Measurements from ENCODE around the gene NUMA1. TPM values are rescaled to one million over a fixed set of nuclear protein-coding genes. Genes with fewer than 3 reads are reported as not detected.

The NUMA1 gene
- total RNA-seq, 1 donor from 2014 or later, result 149 TPM

- Mint-ChIP-seq H3K27me3 (no peaks in the 10 kb centered on the region), H3K9me3 (no peaks in the 10 kb centered on the region), H3K4me3 (no peak overlapping the region), H3K36me3 (ENCODE audit: low read depth) (peaks cover 52% of the 10 kb centered on the region), H3K27ac (peak overlapping the region; percentile 8), H3K4me1 (peaks cover 21% of the 10 kb centered on the region)
- intact Hi-C loops (cut with micrococcal nuclease), result no loop called here
- no peak for DNase-seq
These were observed 79.1 kb downstream of the NUMA1 start for GRCh38 chr11:72001285-72001684.

- Mint-ChIP-seq H3K9me3 (no peaks in the 10 kb centered on the region), H3K27me3 (no peaks in the 10 kb centered on the region), H3K27ac (no peak overlapping the region), H3K4me3 (no peak overlapping the region), H3K4me1 (peaks cover 21% of the 10 kb centered on the region), H3K36me3 (ENCODE audit: low read depth) (peaks cover 45% of the 10 kb centered on the region)
- no peak for DNase-seq
- intact Hi-C loops (cut with micrococcal nuclease), result no loop called here
These were observed 80.0 kb downstream of the NUMA1 start for GRCh38 chr11:72000202-72000867.

GRCh38 chr11:71999798-72000197, 80.5 kb downstream of the NUMA1 start:
- Mint-ChIP-seq H3K4me3 (peak overlapping the region; percentile 78), H3K9me3 (no peaks in the 10 kb centered on the region), H3K27ac (peak overlapping the region; percentile 92), H3K4me1 (peaks cover 21% of the 10 kb centered on the region), H3K36me3 (ENCODE audit: low read depth) (peaks cover 42% of the 10 kb centered on the region), H3K27me3 (no peaks in the 10 kb centered on the region)
- no peak for DNase-seq
- intact Hi-C loops (cut with micrococcal nuclease), result loop anchor here (1.0 kb wide), 1 partner anchor 22 kb away; no protein-coding TSS in a partner anchor

- Mint-ChIP-seq H3K27me3 (no peaks in the 10 kb centered on the region), H3K4me1 (peaks cover 21% of the 10 kb centered on the region), H3K36me3 (ENCODE audit: low read depth) (peaks cover 39% of the 10 kb centered on the region), H3K27ac (peak overlapping the region; percentile 92), H3K9me3 (no peaks in the 10 kb centered on the region), H3K4me3 (peak overlapping the region; percentile 78)
- DNase-seq, result no peak
- intact Hi-C loops (cut with micrococcal nuclease), result loop anchor here (1.0 kb wide), 1 partner anchor 22 kb away; no protein-coding TSS in a partner anchor
These were observed 81.0 kb downstream of the NUMA1 start for GRCh38 chr11:71999362-71999761.

GRCh38 chr11:71998649-71999310, 81.6 kb downstream of the NUMA1 start, which contains the start of gene IL18BP:
Gene IL18BP (plus strand): TSS chr11:71998909. CDS start chr11:71999985, 1,076 bp downstream.
- no peaks in the 10 kb centered on the region for H3K27me3 Mint-ChIP-seq
- peaks cover 34% of the 10 kb centered on the region for H3K36me3 Mint-ChIP-seq (ENCODE audit: low read depth)
- no peaks in the 10 kb centered on the region for H3K9me3 Mint-ChIP-seq
- peaks cover 21% of the 10 kb centered on the region for H3K4me1 Mint-ChIP-seq
- intact Hi-C loops (cut with micrococcal nuclease), result loop anchor here (1.0 kb wide), 1 partner anchor 21 kb away; no protein-coding TSS in a partner anchor
- peak within 1 kb of the TSS; percentile 92 for H3K27ac Mint-ChIP-seq
- peak within 1 kb of the TSS; percentile 78 for H3K4me3 Mint-ChIP-seq
- peak; percentile 82 for DNase-seq

- no peaks in the 10 kb centered on the region for H3K9me3 Mint-ChIP-seq
- H3K27me3 Mint-ChIP-seq, result no peaks in the 10 kb centered on the region
- intact Hi-C loops (cut with micrococcal nuclease), result no loop called here
- H3K27ac Mint-ChIP-seq, result peak overlapping the region; percentile 92
- H3K36me3 Mint-ChIP-seq (ENCODE audit: low read depth), result peaks cover 31% of the 10 kb centered on the region
- peak overlapping the region; percentile 78 for H3K4me3 Mint-ChIP-seq
- H3K4me1 Mint-ChIP-seq, result peaks cover 21% of the 10 kb centered on the region
- DNase-seq, result no peak
These were observed 82.3 kb downstream of the NUMA1 start for GRCh38 chr11:71998061-71998460.

- Mint-ChIP-seq H3K27ac (no peak overlapping the region), H3K36me3 (ENCODE audit: low read depth) (peaks cover 30% of the 10 kb centered on the region), H3K4me1 (peaks cover 22% of the 10 kb centered on the region), H3K4me3 (no peak overlapping the region), H3K27me3 (no peaks in the 10 kb centered on the region), H3K9me3 (no peaks in the 10 kb centered on the region)
- intact Hi-C loops (cut with micrococcal nuclease), result no loop called here
- DNase-seq, result no peak
These were observed 82.7 kb downstream of the NUMA1 start for GRCh38 chr11:71997594-71997993.

- no peak overlapping the region for H3K27ac Mint-ChIP-seq
- H3K9me3 Mint-ChIP-seq, result no peaks in the 10 kb centered on the region
- H3K4me3 Mint-ChIP-seq, result no peak overlapping the region
- DNase-seq, result no peak
- peaks cover 23% of the 10 kb centered on the region for H3K36me3 Mint-ChIP-seq (ENCODE audit: low read depth)
- peaks cover 23% of the 10 kb centered on the region for H3K4me1 Mint-ChIP-seq
- intact Hi-C loops (cut with micrococcal nuclease), result no loop called here
- no peaks in the 10 kb centered on the region for H3K27me3 Mint-ChIP-seq
These were observed 83.4 kb downstream of the NUMA1 start for GRCh38 chr11:71996946-71997345.

GRCh38 chr11:71996517-71996916, 83.8 kb downstream of the NUMA1 start:
- Mint-ChIP-seq H3K36me3 (ENCODE audit: low read depth) (peaks cover 20% of the 10 kb centered on the region), H3K4me3 (no peak overlapping the region), H3K27me3 (no peaks in the 10 kb centered on the region), H3K9me3 (no peaks in the 10 kb centered on the region), H3K4me1 (peaks cover 24% of the 10 kb centered on the region), H3K27ac (no peak overlapping the region)
- intact Hi-C loops (cut with micrococcal nuclease), result no loop called here
- no peak for DNase-seq

- H3K9me3 Mint-ChIP-seq, result no peaks in the 10 kb centered on the region
- H3K36me3 Mint-ChIP-seq (ENCODE audit: low read depth), result peaks cover 22% of the 10 kb centered on the region
- no peak overlapping the region for H3K27ac Mint-ChIP-seq
- intact Hi-C loops (cut with micrococcal nuclease), result no loop called here
- no peaks in the 10 kb centered on the region for H3K27me3 Mint-ChIP-seq
- H3K4me3 Mint-ChIP-seq, result no peak overlapping the region
- DNase-seq, result no peak
- H3K4me1 Mint-ChIP-seq, result peaks cover 26% of the 10 kb centered on the region
These were observed 84.5 kb downstream of the NUMA1 start for GRCh38 chr11:71995726-71996291.

GRCh38 chr11:71994786-71995185, 85.6 kb downstream of the NUMA1 start:
- peaks cover 24% of the 10 kb centered on the region for H3K36me3 Mint-ChIP-seq (ENCODE audit: low read depth)
- intact Hi-C loops (cut with micrococcal nuclease), result no loop called here
- DNase-seq, result no peak
- no peaks in the 10 kb centered on the region for H3K27me3 Mint-ChIP-seq
- no peak overlapping the region for H3K27ac Mint-ChIP-seq
- peaks cover 25% of the 10 kb centered on the region for H3K4me1 Mint-ChIP-seq
- no peaks in the 10 kb centered on the region for H3K9me3 Mint-ChIP-seq
- no peak overlapping the region for H3K4me3 Mint-ChIP-seq

- peaks cover 7% of the 10 kb centered on the region for H3K4me1 Mint-ChIP-seq
- intact Hi-C loops (cut with micrococcal nuclease), result no loop called here
- no peak for DNase-seq
- no peak overlapping the region for H3K27ac Mint-ChIP-seq
- H3K27me3 Mint-ChIP-seq, result no peaks in the 10 kb centered on the region
- H3K9me3 Mint-ChIP-seq, result no peaks in the 10 kb centered on the region
- H3K36me3 Mint-ChIP-seq (ENCODE audit: low read depth), result peaks cover 12% of the 10 kb centered on the region
- H3K4me3 Mint-ChIP-seq, result no peak overlapping the region
These were observed 88.1 kb downstream of the NUMA1 start for GRCh38 chr11:71992136-71992730.

GRCh38 chr11:71991494-71991893, 88.8 kb downstream of the NUMA1 start:
- Mint-ChIP-seq H3K36me3 (ENCODE audit: low read depth) (peaks cover 12% of the 10 kb centered on the region), H3K27me3 (no peaks in the 10 kb centered on the region), H3K4me1 (peaks cover 7% of the 10 kb centered on the region), H3K27ac (no peak overlapping the region), H3K9me3 (no peaks in the 10 kb centered on the region), H3K4me3 (no peak overlapping the region)
- DNase-seq, result no peak
- intact Hi-C loops (cut with micrococcal nuclease), result no loop called here

GRCh38 chr11:71990701-71991100, 89.6 kb downstream of the NUMA1 start:
- intact Hi-C loops (cut with micrococcal nuclease), result no loop called here
- H3K27ac Mint-ChIP-seq, result no peak overlapping the region
- no peaks in the 10 kb centered on the region for H3K27me3 Mint-ChIP-seq
- peaks cover 11% of the 10 kb centered on the region for H3K4me1 Mint-ChIP-seq
- peaks cover 16% of the 10 kb centered on the region for H3K36me3 Mint-ChIP-seq (ENCODE audit: low read depth)
- H3K4me3 Mint-ChIP-seq, result no peak overlapping the region
- DNase-seq, result no peak
- no peaks in the 10 kb centered on the region for H3K9me3 Mint-ChIP-seq
